Cardiac septum (tissue), 1 donor: ENCODE data around the gene KIAA1217. TPM values are rescaled to one million over a fixed set of nuclear protein-coding genes. Genes with fewer than 3 reads are reported as not detected.

Experiments used
- DNase-seq: peaks from one replicate; pipeline ENCODE4 v3.0.0-alpha.2; 2020; ENCODE audit warnings: low spot score
- intact Hi-C: fragments of 100-400 bp; cut with DNase I; formaldehyde crosslinking; loops from one replicate; pipeline ENCODE4 v1.14.0; 2022
- microRNA-seq: library from miRNA; unstranded; fragments of <30 nt; microRNA quantifications from one replicate; pipeline ENCODE4 v1.2.0, GENCODE V29; 2020
- total RNA-seq: library from RNA; stranded (reverse); fragmentation: NEBNext Ultra II Directional; extraction: Animal tissue kit (Norgen Biotek cat#: 25700); gene quantifications from one replicate; pipeline ENCODE4 v1.2.1, GENCODE V29; 2021
- donor health status: DM: no; HTN: no; CAD: no.

Gene KIAA1217
- total RNA-seq, 1 donor from 2014 or later = 24.0 TPM

DNA sequence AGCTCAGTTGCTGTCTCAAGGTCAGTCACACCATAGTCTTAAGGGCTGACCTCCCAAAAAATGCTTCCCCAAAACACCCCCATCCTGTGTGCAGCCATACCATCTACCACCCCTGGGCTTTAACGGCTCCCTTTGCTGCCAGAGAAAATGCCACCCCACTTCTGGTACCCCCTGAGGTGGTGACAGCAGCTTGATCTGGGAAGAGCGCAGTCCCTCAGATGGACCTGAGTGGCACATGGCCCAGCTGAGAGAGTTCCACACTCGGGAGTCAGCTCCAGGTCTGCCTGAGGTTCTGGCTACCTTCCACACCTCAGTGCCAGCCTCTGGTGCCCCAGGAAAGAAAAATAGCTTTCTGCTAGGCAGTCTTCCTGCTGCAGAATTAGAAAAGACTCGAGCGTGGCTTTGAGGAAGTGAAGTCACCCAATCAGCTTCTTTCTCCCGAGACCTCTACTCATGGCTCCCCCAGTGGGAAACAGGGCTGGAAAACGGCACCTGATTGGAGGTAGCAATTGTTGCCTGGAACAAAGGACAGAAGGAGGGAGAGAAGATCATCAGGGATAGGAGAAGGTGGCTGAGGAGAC is 363.0 kb downstream of the KIAA1217 start:
- no peak for DNase-seq
- intact Hi-C loops = no loop called here

DNA sequence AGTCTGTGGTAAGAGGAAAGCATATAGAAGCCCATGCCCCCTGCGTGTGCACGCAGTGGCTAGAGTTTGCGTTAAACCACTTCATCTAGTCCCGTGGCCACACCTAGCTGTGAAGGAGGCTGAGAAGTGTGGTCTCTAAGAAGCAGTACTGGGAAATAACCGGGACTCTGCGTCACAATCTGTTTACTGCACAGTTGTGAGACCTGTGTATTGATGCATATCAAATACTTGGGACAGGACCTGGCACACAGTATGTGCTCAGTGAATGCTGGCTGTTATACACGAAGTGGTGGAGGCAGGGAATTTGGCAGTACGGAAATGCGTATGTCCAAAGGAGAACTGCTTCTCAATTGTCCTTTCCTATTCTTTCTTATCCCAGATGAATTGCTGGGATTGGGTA is 365.2 kb downstream of the KIAA1217 start:
- intact Hi-C loops = no loop called here

DNA sequence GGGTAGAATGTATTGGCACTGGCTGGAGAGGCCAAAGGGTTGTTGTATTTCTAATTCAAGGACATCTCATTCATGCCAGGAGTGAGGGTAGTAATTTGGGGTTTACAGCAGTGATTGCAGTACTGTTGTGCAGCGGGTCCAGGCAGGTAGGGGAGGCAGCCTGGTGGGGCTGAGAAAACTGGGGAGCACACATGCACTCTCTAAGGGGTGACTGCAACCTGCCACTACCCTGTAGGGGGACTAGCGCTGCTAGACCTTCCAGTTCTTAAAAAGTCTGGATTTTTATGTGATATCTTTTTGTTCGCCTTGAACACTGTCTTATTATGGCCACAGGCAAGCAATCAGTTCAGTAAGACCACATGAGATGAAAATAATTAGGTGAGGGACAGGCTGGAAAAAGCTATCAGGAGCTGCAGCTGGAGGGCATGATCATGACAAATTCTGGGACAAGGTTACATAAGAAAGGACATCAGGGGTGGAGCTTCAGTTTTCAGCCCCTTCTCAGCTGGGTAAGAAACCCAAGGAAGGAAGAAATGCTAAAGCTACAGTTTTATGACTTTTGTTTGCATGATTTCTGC is 365.7 kb downstream of the KIAA1217 start:
- intact Hi-C loops = no loop called here
- DNase-seq = no peak

More for the DNA sequence above, 365.2 kb downstream of the KIAA1217 start:
- DNase-seq = no peak

DNA sequence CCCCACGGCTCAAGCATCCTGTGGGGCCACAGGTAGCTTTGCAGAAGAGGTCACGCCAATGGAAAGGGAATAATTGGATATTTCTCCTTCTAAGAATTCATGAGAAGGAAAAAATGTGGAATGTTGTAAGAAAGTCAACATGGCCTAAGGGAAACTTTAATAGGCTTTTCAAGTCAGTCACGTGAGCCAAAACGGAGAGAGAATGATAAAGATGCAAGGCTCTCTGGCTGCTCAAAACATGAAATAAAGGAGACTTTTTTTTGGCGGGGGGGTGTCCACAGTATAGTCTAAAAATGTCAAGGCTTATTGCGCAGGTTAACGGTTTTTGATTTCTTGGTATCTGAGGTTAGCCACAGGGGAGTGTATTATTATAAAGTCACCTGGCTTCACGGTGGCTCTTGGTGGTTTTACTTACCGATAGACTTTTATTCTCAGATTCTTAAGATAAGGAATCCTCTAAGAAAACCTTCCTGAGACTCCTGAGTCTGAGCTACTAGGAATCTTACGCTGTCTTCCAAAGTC is 366.6 kb downstream of the KIAA1217 start:
- intact Hi-C loops = no loop called here

DNA sequence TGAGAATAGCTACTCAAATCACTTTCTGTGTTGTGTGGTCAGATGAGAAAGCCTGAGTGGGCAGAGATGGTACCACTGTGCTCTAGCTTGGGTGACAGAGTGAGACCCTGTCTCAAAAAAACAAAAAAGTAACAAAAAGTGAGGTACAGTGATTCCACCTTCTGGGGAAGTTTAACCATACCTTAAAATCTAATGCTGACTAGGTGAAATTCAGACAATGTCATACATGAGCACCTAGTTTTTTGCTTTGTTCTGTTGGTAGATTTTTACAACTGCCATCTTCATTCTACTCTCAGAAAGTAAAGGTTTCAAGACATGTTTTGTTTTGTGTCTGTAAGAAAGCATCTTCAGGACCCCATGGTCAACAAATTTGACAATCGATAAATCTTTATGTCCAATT is 370.5 kb downstream of the KIAA1217 start:
- DNase-seq = no peak
- intact Hi-C loops = no loop called here

More for the DNA sequence above, 366.6 kb downstream of the KIAA1217 start:
- DNase-seq = no peak

DNA sequence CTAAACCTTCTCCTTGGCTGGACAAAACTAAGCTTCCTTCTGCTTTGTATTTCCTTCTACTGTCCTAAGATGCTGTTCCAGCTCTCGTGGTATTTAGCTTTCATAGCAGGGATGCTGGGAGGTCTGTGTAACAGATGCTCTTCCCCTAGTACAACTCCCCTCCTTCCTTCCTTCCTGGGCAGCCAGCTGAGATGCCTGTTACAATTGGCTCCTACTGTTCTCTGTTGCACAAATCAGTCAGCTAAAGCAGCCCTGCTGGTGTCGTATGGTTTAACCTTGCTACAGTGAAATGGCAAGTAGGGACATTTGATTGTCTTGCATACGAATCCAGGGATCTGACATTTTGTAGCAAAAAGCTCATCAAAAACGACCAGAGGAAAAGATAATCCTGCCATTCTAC is 371.0 kb downstream of the KIAA1217 start:
- intact Hi-C loops = no loop called here
- no peak for DNase-seq

DNA sequence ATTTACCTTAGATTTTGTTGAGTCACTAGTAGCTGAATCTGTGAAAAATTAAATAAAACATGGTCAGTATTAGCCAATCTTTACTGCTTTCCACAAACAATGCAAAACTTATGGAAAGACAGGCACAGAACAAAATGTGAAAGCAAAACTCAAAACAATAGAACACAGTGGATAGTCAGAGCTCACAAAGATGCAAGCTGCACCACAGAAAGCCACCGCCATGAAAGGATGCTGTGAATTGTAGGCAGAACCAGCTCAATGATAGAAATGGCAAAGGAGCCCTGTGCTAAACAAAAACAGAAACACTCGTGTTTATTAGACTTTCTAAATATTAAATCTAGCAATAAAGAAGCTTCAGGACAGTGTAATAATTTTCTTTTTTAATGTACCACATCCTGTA is 380.3 kb downstream of the KIAA1217 start:
- intact Hi-C loops = no loop called here
- no peak for DNase-seq

DNA sequence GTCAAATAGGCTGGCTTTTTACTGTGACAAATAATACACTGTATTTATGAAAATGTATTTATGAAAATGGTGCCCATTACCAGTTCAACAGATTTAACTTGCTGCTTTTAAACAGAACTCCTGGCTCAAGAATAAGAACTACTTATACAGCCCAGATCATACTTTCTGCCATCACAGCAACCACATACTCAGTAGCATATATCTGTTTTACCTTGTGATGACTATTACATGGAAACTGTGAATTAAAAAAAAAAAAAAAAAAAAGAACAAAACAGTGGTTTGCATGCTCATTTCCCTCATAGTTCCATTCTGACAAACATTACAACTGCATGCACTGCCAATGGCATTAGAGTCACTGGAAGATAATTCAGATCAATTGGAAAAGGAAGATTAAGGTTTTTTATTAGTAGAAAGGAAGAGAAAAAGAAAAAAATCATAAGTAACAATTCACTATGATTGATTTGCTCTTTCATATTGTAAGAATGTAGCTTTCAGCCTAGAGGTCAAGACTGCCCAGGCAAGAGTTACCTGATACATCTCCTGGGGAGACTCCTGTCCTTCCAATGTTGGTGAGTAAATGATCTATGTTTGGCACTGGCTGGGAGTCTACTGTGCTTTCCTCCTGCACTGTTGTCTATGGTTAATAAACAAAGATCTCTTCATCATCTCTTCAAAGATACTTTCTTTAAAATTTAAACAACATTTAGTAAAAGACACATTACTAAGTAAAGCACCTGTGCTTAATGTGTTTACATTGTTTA is 381.9 kb downstream of the KIAA1217 start:
- intact Hi-C loops = no loop called here
- DNase-seq = no peak

DNA sequence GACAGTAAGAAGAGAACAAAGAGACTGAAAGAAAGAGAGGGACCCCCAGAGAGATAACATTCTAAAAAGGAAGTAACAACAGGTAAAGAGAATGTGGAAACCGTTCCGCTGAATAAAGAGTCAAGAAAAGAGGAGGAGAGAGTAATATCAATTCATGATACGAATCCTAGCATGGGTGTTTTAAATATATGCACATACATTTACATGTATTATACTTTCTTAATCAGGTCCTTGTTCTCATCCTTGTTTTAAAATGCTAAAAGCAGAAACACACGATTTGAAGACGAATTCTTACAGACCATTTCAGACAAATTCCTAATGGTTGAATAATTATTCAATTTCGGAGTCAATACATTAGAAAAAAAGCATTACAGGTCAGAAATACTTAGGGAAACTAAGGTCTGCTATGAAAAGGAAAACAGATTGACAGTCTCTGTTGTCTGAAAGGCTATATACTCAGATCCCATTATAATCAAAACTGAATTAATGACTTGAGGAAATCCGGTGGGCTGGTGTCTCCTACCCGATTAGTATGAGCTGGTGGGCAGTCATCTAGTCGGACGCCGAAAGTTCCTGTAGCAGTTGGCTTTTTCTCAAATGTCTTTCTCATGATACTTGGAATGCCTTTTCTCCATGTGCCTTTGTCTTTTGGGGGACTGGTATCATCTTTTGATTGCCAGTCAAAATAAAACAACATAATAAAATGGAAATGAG is 387.4 kb downstream of the KIAA1217 start:
- DNase-seq = no peak
- intact Hi-C loops = no loop called here

DNA sequence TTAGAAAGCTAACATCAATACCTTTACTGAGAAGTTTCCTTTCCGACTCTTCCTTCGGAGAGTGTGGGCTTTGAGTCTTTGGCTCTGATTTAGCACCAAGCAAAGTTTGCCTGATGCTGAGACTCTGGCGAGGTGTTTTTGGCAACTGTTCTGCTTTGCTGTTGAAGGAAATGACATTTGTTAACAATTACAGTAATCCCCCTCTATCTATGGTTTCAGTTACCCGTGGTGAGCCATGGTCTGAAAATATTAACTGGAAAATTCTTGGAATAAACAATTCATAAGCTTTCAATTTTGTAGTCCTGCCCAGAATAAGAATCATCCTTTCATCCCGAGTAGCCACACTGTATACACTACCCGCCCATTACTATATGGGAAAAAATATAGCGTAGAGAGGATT is 388.5 kb downstream of the KIAA1217 start:
- intact Hi-C loops = no loop called here
- no peak for DNase-seq

Small RNAs within 50 kb of the gene (microRNA-seq; reads per million reads assigned to microRNA genes)
- not detected for gene MIR603
